GM06990 (cell line): ENCODE measurements around the gene GET4.

Experiments
- DNase-seq: peaks from one replicate; pipeline ENCODE4 v3.0.0-alpha.2; 2011; ENCODE audit not compliant: insufficient read length; ENCODE audit errors: extremely low read depth
- H3K27me3 ChIP-seq: replicated peaks from 2 replicates; pipeline ENCODE4 v1.6.0; 2011; ENCODE audit warnings: low read length; ENCODE audit not compliant: control insufficient read depth, insufficient read depth
- H3K36me3 ChIP-seq: 2 replicates; pipeline ENCODE4 v1.5.1; 2011; ENCODE audit warnings: low read length; ENCODE audit not compliant: control insufficient read depth, insufficient read depth
- H3K4me3 ChIP-seq: replicated peaks from 2 replicates; pipeline ENCODE4 v1.5.1; 2011; ENCODE audit warnings: low read depth, mild to moderate bottlenecking, control low read depth, low read length
- CTCF ChIP-seq: IDR thresholded peaks from 2 replicates; pipeline ENCODE4 v1.5.1; 2011; ENCODE audit warnings: low read length, control low read depth, mild to moderate bottlenecking, inconsistent platforms; ENCODE audit not compliant: insufficient read depth, poor library complexity, severe bottlenecking

The GET4 gene

GRCh38 chr7:945556-946255 lies 69.4 kb downstream of the GET4 start:
- H3K4me3 ChIP-seq = no peak overlapping the region
- peaks cover 2% of the 10 kb centered on the region; the same call in 1 of the 2 replicates for H3K36me3 ChIP-seq
- no peaks in the 10 kb centered on the region for H3K27me3 ChIP-seq
- no peak for TF ChIP-seq CTCF
- DNase-seq = peak; percentile 7
